Uterus (tissue), 4 donors: Measurements from ENCODE around the gene AMBP. TPM values are rescaled to one million over a fixed set of nuclear protein-coding genes. Genes with fewer than 3 reads are reported as not detected.

Experiments
- DNase-seq, 2 donors: peaks; one replicate each; pipeline ENCODE4 v3.0.0-alpha.2; 2019 to 2020
- H3K27ac ChIP-seq, 2 donors: fragments of 200-600 bp; sonication (generic); 1 replicate in 1 of 2; 2 replicates in 1 of 2; pipeline ENCODE4 v1.5.1; 2016 to 2018
- H3K27me3 ChIP-seq, 2 donors: fragments of 200-600 bp; sonication (generic); one replicate each; pipeline ENCODE4 v1.5.1; 2018 to 2019; ENCODE audit warnings: control low read depth in 1 of 2
- H3K36me3 ChIP-seq, 2 donors: fragments of 200-600 bp; sonication (generic); one replicate each; pipeline ENCODE4 v1.5.1; 2019; ENCODE audit warnings: control low read depth in 1 of 2
- H3K4me1 ChIP-seq, 2 donors: fragments of 200-600 bp; sonication (generic); one replicate each; pipeline ENCODE4 v1.5.1; 2018 to 2019; ENCODE audit warnings: control low read depth in 1 of 2
- H3K4me3 ChIP-seq, 2 donors: fragments of 200-600 bp; sonication (generic); 1 replicate in 1 of 2; 2 replicates in 1 of 2; pipeline ENCODE4 v1.5.1; 2018 to 2019; ENCODE audit warnings: mild to moderate bottlenecking in 1 of 2
- H3K9me3 ChIP-seq, 2 donors: fragments of 200-600 bp; sonication (generic); one replicate each; pipeline ENCODE4 v1.5.1; 2019; ENCODE audit warnings: control low read depth in 1 of 2
- CTCF ChIP-seq, 4 experiments: fragments of 200-600 bp in 2 of 4; fragments of 450-650 bp in 2 of 4; sonication (generic) in 2 of 4; IDR thresholded peaks; one replicate each; pipeline ENCODE4 v1.5.1; 2016 to 2019; ENCODE audit warnings: antibody characterized with exemption in 4 of 4, mild to moderate bottlenecking in 2 of 4, moderate library complexity in 1 of 4
- POLR2A ChIP-seq, 2 donors: fragments of 450-650 bp; IDR thresholded peaks; one replicate each; pipeline ENCODE4 v1.6.1; 2016; ENCODE audit warnings: antibody characterized with exemption in 2 of 2, mild to moderate bottlenecking in 1 of 2, moderate library complexity in 1 of 2
- intact Hi-C: fragments of 100-400 bp; cut with DNase I; formaldehyde crosslinking; loops from one replicate; pipeline ENCODE4 v1.15.1; 2023; ENCODE audit warnings: low total_unique reads
- total RNA-seq, 4 donors: library from RNA; depleted of rRNA in 3 of 4; stranded (reverse); fragments of >200 nt in 3 of 4; gene quantifications; one replicate each; pipeline versions ENCODE4 v1.1.0 to v1.2.4, GENCODE V29; 2014 to 2023
- donor health status: DM: yes; HTN: yes; CAD: no.

AMBP gene
- total RNA-seq, 4 donors from 2014 or later = 1.3 TPM; not detected in 3

- no peaks in the 10 kb centered on the region for H3K9me3 ChIP-seq
- H3K4me3 ChIP-seq = no peak overlapping the region
- H3K36me3 ChIP-seq = no peaks in the 10 kb centered on the region
- no peak overlapping the region for H3K27ac ChIP-seq
- intact Hi-C loops = no loop called here
- H3K4me1 ChIP-seq = peaks cover 0 to 7% of the 10 kb centered on the region in 2 donors
- H3K27me3 ChIP-seq = no peaks in the 10 kb centered on the region
- peak in 1 of 2 donors; percentile 10 for DNase-seq
- no peak for TF ChIP-seq CTCF (IDR thresholded peaks at IDR 0.05)
- TF ChIP-seq POLR2A (IDR thresholded peaks at IDR 0.05) = no peak
Measured at GRCh38 chr9:114094971-114095370, 16.9 kb upstream of the AMBP start.

GRCh38 chr9:114093761-114094505 is 15.8 kb upstream of the AMBP start:
- intact Hi-C loops = no loop called here
- peaks cover 0 to 7% of the 10 kb centered on the region in 2 donors for H3K4me1 ChIP-seq
- H3K27ac ChIP-seq = no peak overlapping the region
- peak in 1 of 2 donors; percentile 12 for DNase-seq
- TF ChIP-seq CTCF (IDR thresholded peaks at IDR 0.05) = no peak
- TF ChIP-seq POLR2A (IDR thresholded peaks at IDR 0.05) = no peak
- H3K9me3 ChIP-seq = no peaks in the 10 kb centered on the region
- H3K4me3 ChIP-seq = no peak overlapping the region
- no peaks in the 10 kb centered on the region for H3K36me3 ChIP-seq
- H3K27me3 ChIP-seq = no peaks in the 10 kb centered on the region

GRCh38 chr9:114093031-114093471 is 15.0 kb upstream of the AMBP start:
- no peak for TF ChIP-seq POLR2A (IDR thresholded peaks at IDR 0.05)
- TF ChIP-seq CTCF (IDR thresholded peaks at IDR 0.05) = no peak
- no peak overlapping the region for H3K27ac ChIP-seq
- H3K4me3 ChIP-seq = no peak overlapping the region
- no peaks in the 10 kb centered on the region for H3K27me3 ChIP-seq
- DNase-seq = no peak
- H3K36me3 ChIP-seq = no peaks in the 10 kb centered on the region
- intact Hi-C loops = no loop called here
- H3K4me1 ChIP-seq = peaks cover 0 to 6% of the 10 kb centered on the region in 2 donors
- H3K9me3 ChIP-seq = no peaks in the 10 kb centered on the region

- Histone ChIP-seq H3K27me3 (no peaks in the 10 kb centered on the region), H3K36me3 (no peaks in the 10 kb centered on the region), H3K9me3 (no peaks in the 10 kb centered on the region), H3K4me3 (no peak overlapping the region), H3K27ac (no peak overlapping the region), H3K4me1 (no peaks in the 10 kb centered on the region)
- intact Hi-C loops = no loop called here
- TF ChIP-seq CTCF (IDR thresholded peaks at IDR 0.05) (no peak), POLR2A (IDR thresholded peaks at IDR 0.05) (no peak)
- DNase-seq = no peak
Measured at GRCh38 chr9:114092336-114092735, 14.2 kb upstream of the AMBP start.

GRCh38 chr9:114091711-114092110 is 13.6 kb upstream of the AMBP start:
- intact Hi-C loops = no loop called here
- no peaks in the 10 kb centered on the region for H3K9me3 ChIP-seq
- H3K4me1 ChIP-seq = no peaks in the 10 kb centered on the region
- no peaks in the 10 kb centered on the region for H3K36me3 ChIP-seq
- H3K27me3 ChIP-seq = no peaks in the 10 kb centered on the region
- H3K4me3 ChIP-seq = no peak overlapping the region
- no peak overlapping the region for H3K27ac ChIP-seq
- no peak for TF ChIP-seq CTCF (IDR thresholded peaks at IDR 0.05)
- TF ChIP-seq POLR2A (IDR thresholded peaks at IDR 0.05) = no peak
- no peak for DNase-seq
